ENCODE measurements around the gene DDX54.

The DDX54 gene

DNA sequence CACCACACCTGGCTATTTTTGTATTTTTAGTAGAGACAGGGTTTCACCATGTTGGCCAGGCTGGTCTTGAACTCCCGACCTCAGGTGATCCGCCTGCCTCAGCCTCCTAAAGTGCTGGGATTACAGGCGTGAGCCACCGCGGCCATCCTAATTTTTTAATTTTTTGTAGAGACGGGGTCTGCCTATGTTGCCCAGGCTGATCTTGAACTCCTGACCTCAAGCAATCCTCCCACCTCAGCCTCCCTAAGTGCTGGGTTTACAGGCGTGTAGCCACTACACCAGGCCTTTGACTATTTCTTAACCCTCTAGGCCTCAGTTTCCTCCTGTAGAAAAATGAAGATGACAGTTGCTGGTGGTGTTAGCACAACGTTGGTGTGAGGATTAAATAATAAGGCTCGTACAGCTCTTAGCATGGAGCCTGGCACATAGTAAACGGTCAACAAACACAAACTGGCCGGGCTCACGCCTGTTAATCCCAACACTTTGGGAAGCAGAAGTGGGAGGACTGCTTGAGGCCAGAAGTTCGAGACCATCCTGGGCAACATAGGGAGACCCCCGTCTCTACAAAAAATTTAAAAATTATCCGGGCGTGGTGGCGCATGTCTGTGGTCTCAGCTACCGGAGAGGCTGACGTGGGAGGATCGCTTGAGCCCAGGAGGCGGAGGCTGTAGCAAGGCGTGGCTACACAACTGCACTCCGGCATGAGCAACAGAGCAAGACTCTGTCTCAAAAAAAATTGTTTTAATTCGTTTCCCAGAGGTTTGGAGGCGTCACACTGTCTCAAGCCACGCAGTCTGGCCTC is 979 bp downstream of the DDX54 start:
- Histone ChIP-seq H3K36me3 (peaks cover 17 to 36% (median 18%) of the 10 kb centered on the region in 3 donors), H3K27me3 (no peaks in the 10 kb centered on the region), H3K27ac (peak overlapping the region; percentile 97 to 98), H3K4me1 (peaks cover 0 to 33% (median 24%) of the 10 kb centered on the region in 4 donors), H3K4me3 (peak overlapping the region; percentile 87 to 96), H3K9me3 (no peaks in the 10 kb centered on the region)
- DNase-seq, result no peak
- TF ChIP-seq, protein P1, sequence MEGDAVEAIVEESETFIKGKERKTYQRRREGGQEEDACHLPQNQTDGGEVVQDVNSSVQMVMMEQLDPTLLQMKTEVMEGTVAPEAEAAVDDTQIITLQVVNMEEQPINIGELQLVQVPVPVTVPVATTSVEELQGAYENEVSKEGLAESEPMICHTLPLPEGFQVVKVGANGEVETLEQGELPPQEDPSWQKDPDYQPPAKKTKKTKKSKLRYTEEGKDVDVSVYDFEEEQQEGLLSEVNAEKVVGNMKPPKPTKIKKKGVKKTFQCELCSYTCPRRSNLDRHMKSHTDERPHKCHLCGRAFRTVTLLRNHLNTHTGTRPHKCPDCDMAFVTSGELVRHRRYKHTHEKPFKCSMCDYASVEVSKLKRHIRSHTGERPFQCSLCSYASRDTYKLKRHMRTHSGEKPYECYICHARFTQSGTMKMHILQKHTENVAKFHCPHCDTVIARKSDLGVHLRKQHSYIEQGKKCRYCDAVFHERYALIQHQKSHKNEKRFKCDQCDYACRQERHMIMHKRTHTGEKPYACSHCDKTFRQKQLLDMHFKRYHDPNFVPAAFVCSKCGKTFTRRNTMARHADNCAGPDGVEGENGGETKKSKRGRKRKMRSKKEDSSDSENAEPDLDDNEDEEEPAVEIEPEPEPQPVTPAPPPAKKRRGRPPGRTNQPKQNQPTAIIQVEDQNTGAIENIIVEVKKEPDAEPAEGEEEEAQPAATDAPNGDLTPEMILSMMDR (IDR thresholded peaks at IDR 0.05), result no peak
- intact Hi-C loops (cut with DNase I; ENCODE audit: low total_unique reads), result no loop called here

GRCh38 chr12:113183030-113183589 is 2.2 kb downstream of the DDX54 start:
- Histone ChIP-seq H3K27ac (no peak overlapping the region), H3K9me3 (no peaks in the 10 kb centered on the region), H3K4me3 (no peak overlapping the region), H3K27me3 (no peaks in the 10 kb centered on the region), H3K36me3 (peaks cover 26 to 44% (median 30%) of the 10 kb centered on the region in 3 donors), H3K4me1 (peaks cover 0 to 33% (median 24%) of the 10 kb centered on the region in 4 donors)
- intact Hi-C loops (cut with DNase I; ENCODE audit: low total_unique reads), result no loop called here
- DNase-seq, result no peak
- TF ChIP-seq, protein P1 (IDR thresholded peaks at IDR 0.05), result no peak

DNA sequence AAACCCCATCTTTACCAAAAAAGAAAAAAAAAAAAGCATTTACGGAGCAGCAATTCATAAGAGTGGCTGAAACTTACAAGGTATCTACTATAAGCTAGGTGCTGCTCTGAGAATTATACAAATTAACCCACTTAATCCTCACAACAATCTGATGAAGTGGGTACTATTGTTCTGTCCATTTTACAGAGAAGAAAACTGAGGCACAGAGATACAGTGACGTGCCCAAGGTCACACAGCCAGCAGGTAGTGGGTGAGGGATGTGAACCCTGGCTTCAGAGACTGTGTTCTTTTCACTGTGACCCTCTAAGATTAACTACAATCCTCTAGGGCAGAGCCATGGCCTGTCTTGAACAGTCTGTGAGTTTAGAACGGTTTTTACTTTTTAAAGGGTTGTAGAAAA is 3.3 kb downstream of the DDX54 start:
- TF ChIP-seq, protein P1 (IDR thresholded peaks at IDR 0.05), result no peak
- H3K27ac ChIP-seq, result no peak overlapping the region
- no peak for DNase-seq
- H3K27me3 ChIP-seq, result no peaks in the 10 kb centered on the region
- H3K4me1 ChIP-seq, result peaks cover 0 to 26% (median 22%) of the 10 kb centered on the region in 4 donors
- intact Hi-C loops (cut with DNase I; ENCODE audit: low total_unique reads), result no loop called here
- H3K4me3 ChIP-seq, result no peak overlapping the region
- H3K9me3 ChIP-seq, result peaks cover 0 to 6% (median 0%) of the 10 kb centered on the region in 3 donors
- peaks cover 38 to 55% (median 41%) of the 10 kb centered on the region in 3 donors for H3K36me3 ChIP-seq

GRCh38 chr12:113180333-113180732 is 4.9 kb downstream of the DDX54 start:
- Histone ChIP-seq H3K4me1 (peaks cover 0 to 17% (median 12%) of the 10 kb centered on the region in 4 donors), H3K9me3 (peaks cover 0 to 6% (median 0%) of the 10 kb centered on the region in 3 donors), H3K27ac (no peak overlapping the region), H3K36me3 (peaks cover 48 to 72% (median 58%) of the 10 kb centered on the region in 3 donors), H3K27me3 (no peaks in the 10 kb centered on the region), H3K4me3 (no peak overlapping the region)
- TF ChIP-seq, protein P1 (IDR thresholded peaks at IDR 0.05), result no peak
- intact Hi-C loops (cut with DNase I; ENCODE audit: low total_unique reads), result no loop called here
- DNase-seq, result no peak

DNA sequence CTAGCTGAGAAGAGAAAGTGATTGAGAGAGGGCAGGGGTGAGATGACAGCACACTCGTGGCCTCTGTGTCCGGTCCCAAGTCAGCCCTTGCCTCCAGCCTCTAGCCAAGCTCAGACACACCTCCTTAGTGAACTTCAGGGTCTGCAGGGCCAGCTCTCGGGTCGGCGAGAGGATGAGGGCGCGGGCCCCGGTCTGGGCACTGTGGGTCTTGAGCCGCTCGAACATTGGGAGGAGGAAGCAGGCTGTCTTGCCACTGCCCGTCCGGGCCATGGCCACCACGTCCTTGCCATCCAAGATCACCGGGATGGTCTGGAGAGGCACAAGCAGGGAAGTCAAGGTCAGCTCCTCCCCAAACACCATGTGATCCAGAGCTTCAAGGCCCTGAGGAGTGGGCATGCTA is 6.3 kb downstream of the DDX54 start:
- TF ChIP-seq, protein P1 (IDR thresholded peaks at IDR 0.05), result no peak
- intact Hi-C loops (cut with DNase I; ENCODE audit: low total_unique reads), result no loop called here
- DNase-seq, result no peak

More for the DNA sequence above, 6.3 kb downstream of the DDX54 start:
- peaks cover 56 to 85% (median 70%) of the 10 kb centered on the region in 3 donors for H3K36me3 ChIP-seq
- peaks cover 0 to 6% (median 0%) of the 10 kb centered on the region in 3 donors for H3K9me3 ChIP-seq
- no peak overlapping the region for H3K27ac ChIP-seq
- H3K4me3 ChIP-seq, result no peak overlapping the region
- H3K4me1 ChIP-seq, result peaks cover 0 to 12% (median 8%) of the 10 kb centered on the region in 4 donors
- H3K27me3 ChIP-seq, result no peaks in the 10 kb centered on the region
